ENCODE data around the gene BCL2L13. TPM values are rescaled to one million over a fixed set of nuclear protein-coding genes. Genes with fewer than 3 reads are reported as not detected.

Gene BCL2L13
- total RNA-seq, 4 donors from 2014 or later = 56.6 to 71.3 (median 68.9) TPM

DNA sequence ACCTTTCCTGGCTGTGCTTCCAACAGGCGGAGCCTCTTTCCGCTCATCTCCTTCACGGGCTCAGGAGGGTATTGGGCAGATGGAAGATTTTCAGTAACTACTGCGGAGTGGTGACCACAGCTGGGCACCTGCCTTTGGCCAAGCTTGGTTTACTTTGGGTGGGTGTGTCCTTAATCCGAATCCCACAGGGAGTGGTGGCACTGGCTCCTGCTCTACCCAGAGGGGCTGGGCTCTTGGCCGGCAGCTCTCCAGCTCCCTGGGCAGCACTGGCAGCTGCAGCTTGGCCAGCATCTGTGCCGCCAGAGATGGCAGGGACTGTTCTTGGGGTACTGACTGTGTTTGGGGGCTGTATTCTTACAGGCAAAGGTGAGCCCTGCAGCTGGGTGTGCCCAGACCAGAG is 105.9 kb downstream of the BCL2L13 start:
- peaks cover 2% of the 10 kb centered on the region for H3K36me3 ChIP-seq
- H3K27me3 ChIP-seq = no peaks in the 10 kb centered on the region
- peaks cover 10% of the 10 kb centered on the region for H3K4me1 ChIP-seq
- H3K27ac ChIP-seq = no peak overlapping the region
- no peak overlapping the region for H3K4me3 ChIP-seq
- no peaks in the 10 kb centered on the region for H3K9me3 ChIP-seq
- 62% methylated on average over 5 of the region's 7 CpGs for WGBS
- DNase-seq (ENCODE audit: low spot score in 2 of 2) = no peak
- TF ChIP-seq POLR2AphosphoS5 (IDR thresholded peaks at IDR 0.05) (no peak), POLR2A (IDR thresholded peaks at IDR 0.05) (no peak), EP300 (IDR thresholded peaks at IDR 0.05) (no peak)
- TF ChIP-seq, protein P1, sequence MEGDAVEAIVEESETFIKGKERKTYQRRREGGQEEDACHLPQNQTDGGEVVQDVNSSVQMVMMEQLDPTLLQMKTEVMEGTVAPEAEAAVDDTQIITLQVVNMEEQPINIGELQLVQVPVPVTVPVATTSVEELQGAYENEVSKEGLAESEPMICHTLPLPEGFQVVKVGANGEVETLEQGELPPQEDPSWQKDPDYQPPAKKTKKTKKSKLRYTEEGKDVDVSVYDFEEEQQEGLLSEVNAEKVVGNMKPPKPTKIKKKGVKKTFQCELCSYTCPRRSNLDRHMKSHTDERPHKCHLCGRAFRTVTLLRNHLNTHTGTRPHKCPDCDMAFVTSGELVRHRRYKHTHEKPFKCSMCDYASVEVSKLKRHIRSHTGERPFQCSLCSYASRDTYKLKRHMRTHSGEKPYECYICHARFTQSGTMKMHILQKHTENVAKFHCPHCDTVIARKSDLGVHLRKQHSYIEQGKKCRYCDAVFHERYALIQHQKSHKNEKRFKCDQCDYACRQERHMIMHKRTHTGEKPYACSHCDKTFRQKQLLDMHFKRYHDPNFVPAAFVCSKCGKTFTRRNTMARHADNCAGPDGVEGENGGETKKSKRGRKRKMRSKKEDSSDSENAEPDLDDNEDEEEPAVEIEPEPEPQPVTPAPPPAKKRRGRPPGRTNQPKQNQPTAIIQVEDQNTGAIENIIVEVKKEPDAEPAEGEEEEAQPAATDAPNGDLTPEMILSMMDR (IDR thresholded peaks at IDR 0.05) = no peak

DNA sequence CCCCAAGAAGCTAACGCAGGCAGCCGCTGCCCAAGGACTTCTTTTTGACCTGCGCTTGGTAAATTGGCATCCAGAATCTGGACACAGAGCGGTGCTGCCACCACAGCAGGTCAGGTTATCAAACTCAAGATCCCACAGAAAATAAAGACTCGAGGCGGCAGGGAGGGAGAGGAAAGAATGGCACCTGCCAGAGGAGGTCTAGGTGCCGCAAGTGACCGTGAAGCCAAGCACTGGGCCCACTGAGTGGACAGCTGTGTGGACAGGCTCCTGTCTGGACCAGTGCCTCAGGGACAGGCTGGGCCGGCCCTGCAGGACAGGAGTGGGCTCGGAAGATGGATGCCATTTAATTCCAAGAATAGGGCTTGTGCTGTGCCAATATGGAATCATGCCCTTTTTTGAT is 108.4 kb downstream of the BCL2L13 start:
- Histone ChIP-seq H3K4me1 (peaks cover 10% of the 10 kb centered on the region), H3K4me3 (no peak overlapping the region), H3K27me3 (no peaks in the 10 kb centered on the region), H3K36me3 (no peaks in the 10 kb centered on the region), H3K9me3 (no peaks in the 10 kb centered on the region), H3K27ac (no peak overlapping the region)
- 96% methylated on average over 10 of the region's 10 CpGs for WGBS
- DNase-seq (ENCODE audit: low spot score in 2 of 2) = no peak
- TF ChIP-seq POLR2A (IDR thresholded peaks at IDR 0.05) = no peak
- no peak for TF ChIP-seq EP300 (IDR thresholded peaks at IDR 0.05)
- TF ChIP-seq, protein P1 (IDR thresholded peaks at IDR 0.05) = no peak
- TF ChIP-seq POLR2AphosphoS5 (IDR thresholded peaks at IDR 0.05) = no peak

- DNase-seq (ENCODE audit: low spot score in 2 of 2) = no peak
- 76% methylated on average over 40 of the region's 40 CpGs for WGBS
- Histone ChIP-seq H3K27me3 (no peaks in the 10 kb centered on the region), H3K27ac (no peak overlapping the region), H3K36me3 (no peaks in the 10 kb centered on the region), H3K4me1 (peaks cover 10% of the 10 kb centered on the region), H3K9me3 (no peaks in the 10 kb centered on the region), H3K4me3 (no peak overlapping the region)
- TF ChIP-seq POLR2AphosphoS5 (IDR thresholded peaks at IDR 0.05) (no peak), POLR2A (IDR thresholded peaks at IDR 0.05) (no peak), EP300 (IDR thresholded peaks at IDR 0.05) (no peak)
- TF ChIP-seq, protein P1 (IDR thresholded peaks at IDR 0.05) = no peak
Observed at GRCh38 chr22:17748555-17749353, 110.2 kb downstream of the BCL2L13 start.

DNA sequence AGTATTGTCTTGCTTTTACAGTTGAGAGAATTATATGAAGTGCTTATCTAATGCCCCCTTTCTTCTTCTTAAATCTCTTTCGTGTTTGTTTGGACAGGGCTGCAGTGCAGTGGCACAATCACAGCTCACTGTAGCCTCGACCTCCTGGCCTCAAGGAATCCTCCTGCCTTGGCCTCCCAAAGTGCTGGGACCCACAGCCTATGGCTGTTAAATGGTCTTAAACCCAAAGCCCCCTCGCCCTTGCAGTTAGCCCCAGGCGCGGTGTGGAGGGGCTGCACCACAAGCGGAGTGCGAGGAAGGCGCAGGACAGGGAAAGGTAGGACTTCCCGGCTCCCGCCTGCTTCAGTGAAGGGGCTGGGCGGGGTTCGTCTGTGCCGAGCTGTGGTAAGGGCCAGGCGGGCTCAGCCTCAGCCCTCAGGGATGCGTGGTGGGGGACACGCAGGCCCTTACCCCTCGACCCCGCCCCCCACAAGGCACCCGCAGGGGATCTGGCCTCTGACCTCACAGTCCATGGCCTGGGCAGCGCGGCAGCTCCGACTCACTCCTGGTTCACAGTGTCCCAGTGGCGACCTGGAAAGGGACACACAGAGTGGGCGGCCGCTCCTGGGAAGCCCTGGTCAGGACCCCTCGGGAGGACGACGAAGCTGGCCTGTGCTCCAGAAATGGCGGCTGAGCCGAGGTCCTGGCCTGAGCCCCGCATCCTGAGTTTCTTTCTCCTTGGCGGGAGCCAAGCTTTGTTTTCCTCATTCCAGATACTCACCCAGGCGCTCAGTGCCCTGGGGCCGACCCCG is 111.2 kb downstream of the BCL2L13 start:
- Histone ChIP-seq H3K27ac (no peak overlapping the region), H3K9me3 (no peaks in the 10 kb centered on the region), H3K4me1 (no peaks in the 10 kb centered on the region), H3K36me3 (no peaks in the 10 kb centered on the region), H3K27me3 (no peaks in the 10 kb centered on the region), H3K4me3 (no peak overlapping the region)
- DNase-seq (ENCODE audit: low spot score in 2 of 2) = no peak
- WGBS = 87% methylated on average over 34 of the region's 35 CpGs
- TF ChIP-seq POLR2A (IDR thresholded peaks at IDR 0.05) (no peak), EP300 (IDR thresholded peaks at IDR 0.05) (no peak), POLR2AphosphoS5 (IDR thresholded peaks at IDR 0.05) (no peak)
- TF ChIP-seq, protein P1 (IDR thresholded peaks at IDR 0.05) = no peak

GRCh38 chr22:17751596-17751995 is 113.0 kb downstream of the BCL2L13 start:
- Histone ChIP-seq H3K4me3 (no peak overlapping the region), H3K27ac (no peak overlapping the region), H3K9me3 (no peaks in the 10 kb centered on the region), H3K27me3 (no peaks in the 10 kb centered on the region), H3K36me3 (no peaks in the 10 kb centered on the region), H3K4me1 (no peaks in the 10 kb centered on the region)
- no peak for DNase-seq (ENCODE audit: low spot score in 2 of 2)
- no peak for TF ChIP-seq POLR2A (IDR thresholded peaks at IDR 0.05)
- TF ChIP-seq, protein P1 (IDR thresholded peaks at IDR 0.05) = no peak
- no peak for TF ChIP-seq POLR2AphosphoS5 (IDR thresholded peaks at IDR 0.05)
- TF ChIP-seq EP300 (IDR thresholded peaks at IDR 0.05) = no peak
- WGBS = 83% methylated on average over 5 of the region's 6 CpGs
